ENCODE data around the gene GRB10. TPM values are rescaled to one million over a fixed set of nuclear protein-coding genes. Genes with fewer than 3 reads are reported as not detected.
"Not testable (repeated sequence)": the region's sequence is repeated elsewhere in the genome, so short reads cannot be mapped to it uniquely, and the experiment has no call there.

GRB10 gene
- total RNA-seq, 2 experiments from 2014 or later, result 1.4 to 1.8 TPM

DNA sequence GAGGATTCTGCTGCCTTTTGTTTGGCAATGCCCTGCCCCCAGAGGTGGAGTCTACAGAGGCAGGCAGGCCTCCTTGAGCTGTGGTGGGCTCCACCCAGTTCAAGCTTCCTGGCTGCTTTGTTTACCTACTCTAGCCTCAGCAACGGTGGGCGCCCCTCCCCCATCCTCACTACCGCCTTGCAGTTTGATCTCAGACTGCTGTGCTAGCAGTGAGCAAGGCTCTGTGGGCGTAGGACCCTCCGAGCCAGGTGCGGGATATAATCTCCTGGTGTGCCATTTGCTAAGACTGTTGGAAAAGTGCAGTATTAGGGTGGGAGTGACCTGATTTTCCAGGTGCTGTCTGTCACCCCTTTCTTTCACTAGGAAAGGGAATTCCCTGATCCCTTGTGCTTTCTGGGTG lies 206.3 kb downstream of the GRB10 start:
- POLR2A ChIA-PET; H3K27ac Mint-ChIP-seq; H3K36me3 Mint-ChIP-seq; H3K4me3 Mint-ChIP-seq; H3K9me3 Mint-ChIP-seq; DNase-seq; ATAC-seq (ENCODE audit: low read depth); H3K4me1 Mint-ChIP-seq; H3K27me3 Mint-ChIP-seq: not testable (repeated sequence)

DNA sequence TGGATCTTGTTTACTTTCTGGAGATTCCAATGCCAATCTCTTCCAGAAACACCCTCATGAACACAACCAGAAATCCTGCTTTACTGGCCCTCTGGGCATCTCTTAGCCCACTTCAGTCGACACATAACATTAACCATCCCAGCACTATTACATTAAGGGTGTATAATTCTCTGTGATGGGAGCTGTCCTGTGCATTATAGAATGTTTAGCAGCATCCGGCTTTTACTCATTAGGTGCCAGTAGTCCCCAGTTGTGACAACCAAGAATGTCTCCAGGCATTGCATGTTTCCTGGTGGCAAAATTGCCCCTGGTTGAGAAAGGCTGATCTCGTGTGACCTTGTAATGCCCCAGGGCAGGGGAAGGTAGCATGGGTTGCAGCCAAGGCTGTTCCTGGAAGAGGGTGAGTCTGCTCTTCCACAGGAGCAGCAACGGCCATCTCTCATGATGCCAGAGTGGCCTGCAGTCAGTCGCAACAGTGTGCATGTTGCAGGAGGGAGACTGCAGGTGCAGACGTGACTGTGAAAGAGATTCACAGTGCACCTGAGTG lies 214.9 kb downstream of the GRB10 start:
- POLR2A ChIA-PET, result no interaction called here
- DNase-seq (no peak), ATAC-seq (ENCODE audit: low read depth) (no peak)
- no peaks in the 10 kb centered on the region for H3K9me3 Mint-ChIP-seq
- H3K27ac Mint-ChIP-seq, result no peak overlapping the region
- no peak overlapping the region for H3K4me3 Mint-ChIP-seq
- no peaks in the 10 kb centered on the region for H3K4me1 Mint-ChIP-seq
- H3K36me3 Mint-ChIP-seq, result no peaks in the 10 kb centered on the region
- H3K27me3 Mint-ChIP-seq, result peaks cover 2% of the 10 kb centered on the region

DNA sequence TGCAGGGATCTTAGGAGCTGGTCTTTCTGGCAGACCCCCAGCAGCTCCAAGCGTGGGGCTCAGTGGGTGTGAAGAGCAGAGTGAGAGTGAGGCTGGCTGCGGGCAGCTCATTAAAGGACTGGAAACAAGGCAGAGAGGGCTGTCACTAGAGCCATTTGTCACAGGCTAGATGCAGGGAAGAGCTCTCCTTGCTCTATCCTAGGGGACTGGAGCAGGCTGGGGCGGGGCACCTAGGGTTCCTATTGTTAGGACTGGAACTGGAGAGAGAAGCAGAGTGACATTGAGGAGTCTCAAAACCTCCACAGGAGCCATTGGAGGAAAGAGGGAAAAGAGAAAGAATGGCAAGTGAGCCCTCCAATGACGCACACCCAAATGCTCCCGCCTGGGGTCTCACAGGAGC lies 216.7 kb downstream of the GRB10 start:
- H3K4me1 Mint-ChIP-seq, result no peaks in the 10 kb centered on the region

DNA sequence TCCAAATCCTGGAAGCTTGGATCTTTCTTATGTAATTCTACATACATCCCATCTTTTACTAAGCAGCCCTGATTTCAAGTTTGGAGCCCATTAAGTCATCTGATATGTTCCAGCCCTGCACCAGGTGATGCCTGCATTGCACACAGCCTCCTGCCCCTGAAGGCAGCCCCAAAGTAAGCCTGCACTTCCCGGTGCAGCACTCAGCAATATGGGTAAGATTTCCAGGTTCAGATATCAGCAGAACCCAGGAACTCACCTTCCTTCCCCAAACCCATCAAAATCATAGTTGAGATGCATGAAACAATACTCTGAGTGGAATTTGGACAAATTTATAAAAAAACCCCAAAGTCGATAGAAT lies 217.2 kb downstream of the GRB10 start:
- no peak for DNase-seq
- no peaks in the 10 kb centered on the region for H3K9me3 Mint-ChIP-seq
- ATAC-seq (ENCODE audit: low read depth), result no peak

More for the DNA sequence above, 216.7 kb downstream of the GRB10 start:
- ATAC-seq (ENCODE audit: low read depth), result no peak
- Mint-ChIP-seq H3K4me3 (no peak overlapping the region), H3K27me3 (no peaks in the 10 kb centered on the region), H3K27ac (no peak overlapping the region), H3K36me3 (no peaks in the 10 kb centered on the region), H3K9me3 (no peaks in the 10 kb centered on the region)
- DNase-seq, result no peak
- POLR2A ChIA-PET, result no interaction called here

DNA sequence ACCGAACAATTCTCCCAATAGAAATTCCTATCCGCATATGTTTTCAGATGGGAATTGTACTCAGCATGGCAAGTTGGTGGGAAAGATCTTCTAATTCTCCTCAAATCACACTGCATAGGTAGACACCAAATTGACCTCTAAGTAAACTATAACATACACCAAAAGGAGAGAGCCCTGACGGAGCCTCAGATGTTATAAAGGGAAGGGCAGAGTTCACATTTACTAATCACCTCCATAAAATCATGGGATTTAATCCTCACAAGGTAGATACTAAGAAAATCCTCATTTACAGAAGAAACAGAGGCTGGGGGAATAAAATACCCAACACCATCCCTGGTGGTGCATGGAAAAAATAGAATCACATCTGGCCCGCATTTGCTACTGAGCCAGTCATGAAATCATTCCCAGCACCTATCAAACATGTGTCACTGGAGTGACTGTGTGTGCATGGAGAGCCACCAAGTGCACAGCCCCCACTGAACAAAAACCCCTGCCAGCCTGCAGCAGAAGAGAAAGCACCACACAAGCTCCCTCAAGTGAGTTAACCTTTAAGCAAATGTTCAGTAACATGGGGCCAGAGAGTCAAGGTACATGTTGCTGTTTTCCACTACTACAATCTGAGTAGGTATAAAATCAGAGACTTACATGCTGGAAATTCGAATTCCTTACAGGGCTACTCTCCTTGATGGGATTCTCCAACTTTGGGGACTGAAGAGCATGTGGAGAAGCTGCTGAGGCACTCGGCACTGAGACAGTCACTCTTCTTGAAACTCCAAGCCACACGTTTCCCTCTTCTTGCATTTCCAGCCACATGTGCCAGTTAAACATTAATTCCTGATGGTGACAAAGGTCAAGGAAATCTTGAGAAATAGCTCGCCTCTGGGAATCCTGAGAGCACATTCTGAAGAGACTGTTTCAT lies 217.8 kb downstream of the GRB10 start, which contains the start of gene DDC:
TSS of gene DDC (minus strand) at position 766 of the 919 bp plus-strand sequence. CDS start 21,320 bp downstream, outside the sequence.
- Mint-ChIP-seq H3K4me1 (no peaks in the 10 kb centered on the region), H3K9me3 (no peaks in the 10 kb centered on the region)
- POLR2A ChIA-PET, result no interaction called here

More for the DNA sequence above, 217.2 kb downstream of the GRB10 start:
- H3K27ac Mint-ChIP-seq, result no peak overlapping the region
- no peaks in the 10 kb centered on the region for H3K27me3 Mint-ChIP-seq
- POLR2A ChIA-PET, result no interaction called here
- H3K36me3 Mint-ChIP-seq, result no peaks in the 10 kb centered on the region
- no peaks in the 10 kb centered on the region for H3K4me1 Mint-ChIP-seq
- H3K4me3 Mint-ChIP-seq, result no peak overlapping the region

DNA sequence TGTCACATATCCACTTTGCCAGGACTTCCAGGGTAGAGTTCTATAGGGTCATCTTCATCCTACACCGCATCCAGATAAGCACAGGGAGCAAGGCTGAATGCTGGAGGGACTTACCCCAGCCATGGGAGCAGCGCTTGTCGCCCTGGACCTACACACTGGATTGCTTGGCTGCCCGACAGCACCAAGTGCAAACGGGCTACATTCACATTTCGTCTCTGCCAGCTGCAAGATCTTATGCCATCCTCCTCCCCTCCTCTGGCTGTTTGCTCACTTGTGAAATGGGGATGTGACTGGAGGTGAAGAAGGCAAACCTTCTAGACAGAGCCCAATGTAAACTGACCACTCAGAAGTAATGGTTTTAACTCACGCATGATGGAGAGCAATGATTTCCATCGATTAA lies 218.5 kb downstream of the GRB10 start:
- no peak overlapping the region for H3K4me3 Mint-ChIP-seq
- no peak for DNase-seq
- peaks cover 3% of the 10 kb centered on the region for H3K27me3 Mint-ChIP-seq
- no peaks in the 10 kb centered on the region for H3K36me3 Mint-ChIP-seq
- no peak overlapping the region for H3K27ac Mint-ChIP-seq
- H3K4me1 Mint-ChIP-seq, result no peaks in the 10 kb centered on the region
- POLR2A ChIA-PET, result no interaction called here
- no peak for ATAC-seq (ENCODE audit: low read depth)
- H3K9me3 Mint-ChIP-seq, result no peaks in the 10 kb centered on the region

More for the DNA sequence above, 217.8 kb downstream of the GRB10 start, which contains the start of gene DDC:
- H3K27ac Mint-ChIP-seq, result no peak within 1 kb of the TSS
- H3K36me3 Mint-ChIP-seq, result no peaks in the 10 kb centered on the region
- no peak within 1 kb of the TSS for H3K4me3 Mint-ChIP-seq
- DNase-seq (no peak), ATAC-seq (ENCODE audit: low read depth) (no peak)
- H3K27me3 Mint-ChIP-seq, result no peaks in the 10 kb centered on the region

DNA sequence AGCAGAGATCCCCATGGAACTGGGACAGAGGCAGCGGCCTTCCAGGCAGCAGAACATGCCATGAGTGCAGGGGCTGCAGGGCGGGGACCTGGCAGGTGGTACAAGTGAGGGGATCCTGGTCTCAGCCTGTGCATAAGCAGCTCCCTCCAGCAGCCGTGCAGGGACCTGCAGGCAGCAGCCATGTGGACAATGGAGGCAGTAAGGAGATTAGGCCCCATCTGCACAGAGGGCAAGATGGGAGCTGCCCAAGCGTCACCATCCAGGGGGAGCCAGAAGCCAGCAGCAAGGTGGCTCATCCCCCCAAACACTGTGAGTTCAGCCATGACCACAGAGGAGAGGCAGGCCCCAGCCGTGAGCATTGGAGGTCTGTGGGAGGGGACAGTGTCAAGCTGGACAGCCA lies 220.6 kb downstream of the GRB10 start:
- Mint-ChIP-seq H3K27ac (no peak overlapping the region), H3K4me3 (no peak overlapping the region), H3K4me1 (no peaks in the 10 kb centered on the region), H3K9me3 (no peaks in the 10 kb centered on the region), H3K36me3 (no peaks in the 10 kb centered on the region), H3K27me3 (peaks cover 15% of the 10 kb centered on the region)
- ATAC-seq (ENCODE audit: low read depth) (no peak), DNase-seq (no peak)
- POLR2A ChIA-PET, result no interaction called here

DNA sequence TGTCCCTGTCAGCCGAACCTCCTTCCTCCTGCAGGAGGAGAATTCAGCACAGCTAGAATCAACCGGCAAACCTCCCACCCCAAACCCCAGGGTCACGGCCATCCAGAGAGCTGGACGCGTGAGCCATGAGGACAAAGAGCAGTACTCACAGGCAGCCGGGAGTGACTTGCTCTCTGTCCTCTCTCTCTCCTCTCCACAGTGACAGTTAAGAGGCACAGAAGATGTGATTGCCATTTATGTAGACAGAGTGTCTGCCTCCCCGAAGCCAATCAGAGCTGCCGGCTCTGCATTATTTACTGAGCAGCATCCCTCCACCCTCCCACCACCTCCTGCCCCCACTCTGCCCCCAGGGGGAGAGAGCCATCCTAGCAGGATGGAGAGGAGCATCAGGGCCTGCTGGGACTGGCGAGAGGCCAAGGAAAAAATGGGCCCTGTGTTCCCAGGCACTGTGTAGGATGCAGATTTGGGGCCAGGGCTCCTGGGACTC lies 221.8 kb downstream of the GRB10 start:
- Mint-ChIP-seq H3K27ac (no peak overlapping the region), H3K36me3 (no peaks in the 10 kb centered on the region), H3K9me3 (no peaks in the 10 kb centered on the region), H3K4me3 (no peak overlapping the region), H3K27me3 (peaks cover 21% of the 10 kb centered on the region), H3K4me1 (no peaks in the 10 kb centered on the region)
- no peak for DNase-seq
- POLR2A ChIA-PET, result no interaction called here
- no peak for ATAC-seq (ENCODE audit: low read depth)

DNA sequence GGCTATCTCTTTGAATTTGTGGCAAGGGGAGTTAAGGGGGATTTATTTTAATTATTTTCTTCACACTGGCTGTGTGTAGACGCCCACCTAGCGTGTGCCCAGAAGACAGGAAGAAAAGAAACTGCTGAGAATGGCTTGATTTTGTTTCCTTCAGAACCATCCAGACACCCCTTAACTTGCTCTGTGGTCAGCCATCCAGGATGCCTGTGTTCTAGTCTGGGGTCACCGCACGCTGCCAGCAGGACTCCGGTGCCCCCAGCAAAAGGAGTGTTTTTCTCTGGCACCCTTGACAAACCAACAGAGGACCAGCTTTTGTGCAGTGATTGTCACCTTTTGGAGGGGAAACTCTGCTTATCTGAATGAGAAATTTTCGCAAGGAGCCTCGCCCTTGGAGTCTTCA lies 222.8 kb downstream of the GRB10 start:
- POLR2A ChIA-PET, result no interaction called here
- no peaks in the 10 kb centered on the region for H3K36me3 Mint-ChIP-seq
- no peak overlapping the region for H3K27ac Mint-ChIP-seq
- no peaks in the 10 kb centered on the region for H3K4me1 Mint-ChIP-seq
- H3K27me3 Mint-ChIP-seq, result peaks cover 21% of the 10 kb centered on the region
- ATAC-seq (ENCODE audit: low read depth), result no peak
- no peaks in the 10 kb centered on the region for H3K9me3 Mint-ChIP-seq
- H3K4me3 Mint-ChIP-seq, result no peak overlapping the region
- no peak for DNase-seq

DNA sequence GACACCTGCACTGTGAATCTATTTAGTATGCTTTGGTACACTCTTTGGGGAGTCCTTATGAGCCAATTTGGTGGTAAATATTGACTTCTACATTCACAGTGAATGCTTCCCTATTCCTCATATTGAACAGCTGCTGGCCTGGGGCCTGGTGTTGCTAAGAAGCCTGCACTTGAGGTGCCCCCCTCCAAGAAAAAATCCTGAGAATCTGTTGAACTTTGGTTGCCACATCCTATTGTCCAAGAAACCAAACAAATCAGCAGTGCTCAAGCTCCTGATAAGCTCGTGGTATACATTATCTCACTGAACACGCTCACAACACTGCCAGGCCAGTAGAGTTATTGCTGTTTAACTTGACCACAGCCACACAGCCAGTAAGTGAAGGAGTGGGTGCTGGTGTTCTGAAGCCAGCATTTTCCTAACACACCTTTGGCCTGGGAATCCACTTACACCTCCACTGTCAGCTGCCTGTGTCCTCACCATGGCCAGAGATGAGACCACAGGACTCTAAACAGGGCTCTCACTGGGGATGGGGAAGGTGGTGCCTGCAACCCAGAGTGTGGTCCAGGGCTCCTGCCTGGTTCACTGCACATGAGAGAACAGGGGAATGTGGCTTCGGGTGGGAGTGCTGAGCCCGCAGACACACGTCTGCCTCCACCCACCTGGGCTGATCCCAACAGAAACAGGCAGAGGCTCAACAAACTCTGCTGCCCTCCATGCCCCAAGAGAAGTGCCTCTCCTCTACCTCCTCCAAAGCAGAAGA lies 224.2 kb downstream of the GRB10 start:
- no peaks in the 10 kb centered on the region for H3K4me1 Mint-ChIP-seq
- H3K27me3 Mint-ChIP-seq, result peaks cover 21% of the 10 kb centered on the region
- no peak for DNase-seq
- no peaks in the 10 kb centered on the region for H3K36me3 Mint-ChIP-seq
- ATAC-seq (ENCODE audit: low read depth), result no peak
- H3K27ac Mint-ChIP-seq, result no peak overlapping the region
- no peak overlapping the region for H3K4me3 Mint-ChIP-seq
- POLR2A ChIA-PET, result no interaction called here
- H3K9me3 Mint-ChIP-seq, result no peaks in the 10 kb centered on the region

DNA sequence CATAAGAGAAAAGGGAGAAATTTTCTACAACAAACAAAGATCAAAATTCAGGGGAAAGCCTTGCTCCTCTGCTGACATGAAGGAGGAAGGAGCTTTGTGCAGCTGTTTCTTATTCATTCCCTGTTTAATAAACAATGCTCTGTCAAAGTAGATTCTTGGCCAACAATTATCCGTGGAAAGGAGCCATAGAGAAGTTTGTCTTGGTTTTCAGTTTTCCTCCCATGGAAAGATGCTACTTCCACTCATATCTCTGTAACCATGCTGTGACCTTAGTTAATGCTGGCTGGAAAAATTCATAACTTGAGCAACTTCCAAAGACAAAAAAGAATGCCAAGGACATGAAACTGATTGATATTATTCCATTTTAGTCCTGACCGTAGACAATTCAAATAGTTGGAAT lies 225.6 kb downstream of the GRB10 start:
- DNase-seq (no peak), ATAC-seq (ENCODE audit: low read depth) (no peak)
- Mint-ChIP-seq H3K4me3 (no peak overlapping the region), H3K27me3 (peaks cover 21% of the 10 kb centered on the region), H3K27ac (no peak overlapping the region), H3K4me1 (no peaks in the 10 kb centered on the region), H3K9me3 (no peaks in the 10 kb centered on the region), H3K36me3 (no peaks in the 10 kb centered on the region)
- POLR2A ChIA-PET, result no interaction called here

DNA sequence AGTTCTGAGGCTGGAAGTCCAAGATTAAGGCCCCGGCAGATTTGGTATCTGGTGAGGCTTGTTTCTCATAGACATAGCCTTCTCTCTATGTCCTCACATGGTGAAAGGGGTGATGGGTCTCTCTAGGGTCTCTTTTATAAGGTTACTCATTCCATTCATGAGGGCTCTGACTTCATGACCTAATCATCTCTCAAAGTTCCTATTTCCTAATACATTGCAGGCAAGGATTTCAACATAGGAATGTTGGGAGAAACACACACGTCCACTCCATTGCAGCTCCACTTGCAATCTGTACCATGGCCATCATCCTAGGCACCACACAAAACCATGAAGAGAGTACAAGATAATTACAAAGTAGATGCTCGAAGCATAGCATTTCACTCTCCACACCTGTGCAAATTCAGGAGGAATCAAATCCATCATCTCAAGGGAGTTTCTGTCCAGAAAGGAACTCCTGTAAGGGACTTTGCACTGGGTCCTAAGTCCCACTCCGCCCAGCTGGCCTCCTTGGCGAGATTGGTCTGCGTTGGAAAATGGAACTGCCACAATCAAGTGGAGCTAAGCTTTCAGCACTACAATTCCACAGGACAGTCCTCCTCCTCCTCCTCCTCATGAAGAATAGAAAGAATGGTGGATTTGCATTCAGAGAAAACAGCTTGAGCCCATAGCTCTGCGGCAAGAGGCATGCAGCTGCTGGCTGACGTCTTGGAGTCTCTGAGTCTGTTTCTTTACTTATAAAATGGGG lies 226.3 kb downstream of the GRB10 start:
- no peak overlapping the region for H3K4me3 Mint-ChIP-seq
- no peaks in the 10 kb centered on the region for H3K4me1 Mint-ChIP-seq
- no peak overlapping the region for H3K27ac Mint-ChIP-seq

DNA sequence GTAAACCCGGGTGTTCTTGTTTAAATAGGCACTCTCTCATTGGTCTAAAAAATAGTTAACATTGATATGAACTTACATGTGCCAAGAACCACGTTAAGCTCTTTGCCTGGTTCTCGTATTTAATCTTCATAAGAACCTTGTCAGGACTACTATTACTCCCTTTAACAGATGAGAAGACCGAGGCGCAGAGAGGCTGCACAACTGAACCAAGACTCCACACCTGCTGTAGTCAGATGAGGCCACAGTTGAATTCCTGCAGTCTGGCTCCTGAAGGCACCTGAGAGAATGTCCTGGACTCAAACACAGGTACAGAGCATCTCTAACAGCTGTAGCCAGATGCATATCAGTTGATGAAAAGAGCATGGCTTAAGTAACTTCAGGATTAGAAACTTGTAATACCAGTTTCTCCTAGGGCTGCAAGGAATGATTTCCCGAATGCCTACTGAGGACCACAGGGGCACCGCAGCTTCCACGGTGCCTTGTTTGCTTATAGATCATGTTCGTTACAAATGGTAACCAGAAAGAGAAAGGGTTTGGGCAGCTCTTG lies 227.0 kb downstream of the GRB10 start:
- Mint-ChIP-seq H3K27me3 (peaks cover 21% of the 10 kb centered on the region), H3K4me1 (no peaks in the 10 kb centered on the region), H3K4me3 (no peak overlapping the region), H3K9me3 (no peaks in the 10 kb centered on the region), H3K27ac (no peak overlapping the region), H3K36me3 (no peaks in the 10 kb centered on the region)
- DNase-seq (no peak), ATAC-seq (ENCODE audit: low read depth) (no peak)
- POLR2A ChIA-PET, result no interaction called here

More for the DNA sequence above, 226.3 kb downstream of the GRB10 start:
- POLR2A ChIA-PET, result no interaction called here
- H3K9me3 Mint-ChIP-seq, result no peaks in the 10 kb centered on the region
- H3K36me3 Mint-ChIP-seq, result no peaks in the 10 kb centered on the region
- peaks cover 21% of the 10 kb centered on the region for H3K27me3 Mint-ChIP-seq
- DNase-seq (no peak), ATAC-seq (ENCODE audit: low read depth) (no peak)
